K562 (cell line): Measurements from ENCODE around the gene KIF24. TPM values are rescaled to one million over a fixed set of nuclear protein-coding genes. Genes with fewer than 3 reads are reported as not detected.

ENCODE experiments used
- ATAC-seq: fragments of 200-7000 bp; cut with Tn5 transposase; 3 replicates; pipeline ENCODE4 v1.9.1; 2020; ENCODE audit warnings: moderate library complexity
- BruUV-seq: library from RNA; stranded (reverse); fragments of 400-500 nt; replicated peaks from 2 replicates; lab custom pipeline; 2021; lab: Mats Ljungman, UMichigan
- CTCF ChIA-PET: fragments of 300-600 bp; formaldehyde crosslinking; extraction: SDS; loops from one replicate; lab custom pipeline; 2021; ENCODE audit warnings: low intra/inter-chr PET ratio; lab: Yijun Ruan, JAX
- POLR2A ChIA-PET: fragments of 300-600, 350-650 bp; sonication (Branson Sonifier 250); formaldehyde crosslinking; extraction: SDS; loops from one replicate; lab custom pipeline; 2021; ENCODE audit warnings: antibody characterized with exemption, inconsistent platforms; lab: Yijun Ruan, JAX
- DNase-seq, 4 experiments: peaks; one replicate each; pipeline versions ENCODE4 v3.0.0 to v3.0.0-alpha.2; 2011 to 2018; ENCODE audit warnings: low spot score in 3 of 4, mixed read lengths in 3 of 4; ENCODE audit errors: extremely low read depth in 1 of 4
- FAIRE-seq: peaks from 2 replicates; lab custom pipeline; 2011; peaks lifted over from hg19 to GRCh38; lab: Jason Lieb, UNC
- H2AFZ ChIP-seq: 2 replicates; pipeline ENCODE4 v1.6.0; 2011; ENCODE audit warnings: low read depth, low read length, control low read depth, inconsistent platforms
- H3K27ac ChIP-seq: fragments of 200-600 bp; 3 replicates; pipeline ENCODE4 v1.8.0; 2011; ENCODE audit warnings: low read depth, mild to moderate bottlenecking, control low read depth, inconsistent platforms, low read length, moderate library complexity, mixed read lengths; ENCODE audit errors: extremely low read depth
- H3K27me3 ChIP-seq, 2 experiments: fragments of 300-600 bp in 1 of 2; 2 replicates in 1 of 2; 3 replicates in 1 of 2; pipeline versions ENCODE4 v1.6.0 to v1.8.0; 2011; ENCODE audit warnings: inconsistent platforms in 2 of 2, low read length in 2 of 2, mild to moderate bottlenecking in 1 of 2, mixed read lengths in 1 of 2, moderate library complexity in 1 of 2; ENCODE audit not compliant: control insufficient read depth in 2 of 2, insufficient read depth in 2 of 2
- H3K36me3 ChIP-seq: fragments of 300-600 bp; 3 replicates; pipeline ENCODE4 v1.8.0; 2011; ENCODE audit warnings: mild to moderate bottlenecking, low read length, inconsistent platforms; ENCODE audit not compliant: control insufficient read depth, insufficient read depth
- H3K4me1 ChIP-seq, 2 experiments: fragments of 200-600 bp in 1 of 2; replicated peaks in 1 of 2; 2 replicates in 1 of 2; 3 replicates in 1 of 2; pipeline versions ENCODE4 v1.5.1 to v1.8.0; 2011; ENCODE audit warnings: inconsistent platforms in 2 of 2, low read length in 2 of 2, mild to moderate bottlenecking in 1 of 2, mixed read lengths in 1 of 2, moderate library complexity in 1 of 2; ENCODE audit not compliant: control insufficient read depth in 2 of 2, insufficient read depth in 2 of 2
- H3K4me2 ChIP-seq: 2 replicates; pipeline ENCODE4 v1.6.1; 2011; ENCODE audit warnings: low read length, control low read depth, inconsistent platforms, mixed read lengths; ENCODE audit not compliant: insufficient read depth
- H3K4me3 ChIP-seq: fragments of 200-600 bp; sonication (generic), shearing (Covaris generic); 2 replicates; pipeline ENCODE4 v1.5.1; 2016; ENCODE audit warnings: control low read depth, inconsistent platforms
- H3K79me2 ChIP-seq: fragments of 200-600 bp; 3 replicates; pipeline ENCODE4 v1.8.0; 2011; ENCODE audit warnings: low read length, inconsistent platforms; ENCODE audit not compliant: control insufficient read depth, insufficient read depth
- H3K9ac ChIP-seq, 2 experiments: 2 replicates each; pipeline versions ENCODE4 v1.6.0 to v1.6.1; 2011; ENCODE audit warnings: low read depth in 2 of 2, low read length in 2 of 2, control low read depth in 1 of 2, inconsistent platforms in 1 of 2, mild to moderate bottlenecking in 1 of 2, mixed read lengths in 1 of 2; ENCODE audit not compliant: insufficient read depth in 1 of 2
- H3K9me1 ChIP-seq: one replicate; pipeline ENCODE4 v1.6.0; 2011; ENCODE audit warnings: inconsistent platforms, mild to moderate bottlenecking, low read length, moderate library complexity; ENCODE audit not compliant: control insufficient read depth, insufficient read depth
- H3K9me3 ChIP-seq: replicated peaks from 2 replicates; pipeline ENCODE4 v1.5.1; 2011; ENCODE audit warnings: low read depth, low read length, inconsistent platforms; ENCODE audit not compliant: control insufficient read depth, insufficient read depth
- H4K20me1 ChIP-seq: replicated peaks from 2 replicates; pipeline ENCODE4 v1.6.1; 2011; ENCODE audit warnings: low read length, inconsistent platforms, mixed read lengths; ENCODE audit not compliant: control insufficient read depth, insufficient read depth
- E2F5 ChIP-seq: sonication (generic); formaldehyde crosslinking; IDR thresholded peaks from 2 replicates; pipeline ENCODE4 v1.8.0; 2022; ENCODE audit warnings: mild to moderate bottlenecking, missing genetic modification reagents
- FOXK2 ChIP-seq, 2 experiments: fragments of 450-650 bp; IDR thresholded peaks in 1 of 2; conservative IDR thresholded peaks in 1 of 2; 2 replicates each; pipeline ENCODE4 v1.6.1; 2016; ENCODE audit warnings: low read depth in 2 of 2, mild to moderate bottlenecking in 1 of 2
- HCFC1 ChIP-seq: IDR thresholded peaks from 2 replicates; pipeline ENCODE4 v1.6.1; 2012; ENCODE audit warnings: low read depth, low read length, improper control_type of control experiment
- ILK ChIP-seq: fragments of 450-650 bp; IDR thresholded peaks from 2 replicates; pipeline ENCODE4 v1.6.1; 2016; ENCODE audit warnings: missing genetic modification characterization, low read depth, mild to moderate bottlenecking, missing compliant biosample characterization, moderate library complexity, borderline replicate concordance
- JUN ChIP-seq, 2 experiments: sonication (generic) in 1 of 2; formaldehyde crosslinking in 1 of 2; IDR thresholded peaks; 2 replicates each; pipeline versions ENCODE4 v1.6.1 to v1.8.0; 2012 to 2022; ENCODE audit warnings: borderline replicate concordance in 2 of 2, mild to moderate bottlenecking in 2 of 2, improper control_type of control experiment in 1 of 2, low read depth in 1 of 2, low read length in 1 of 2, missing genetic modification reagents in 1 of 2
- MYC ChIP-seq, 2 experiments: fragments of 250-450 bp in 1 of 2; sonication (Bioruptor Pico) in 1 of 2; IDR thresholded peaks; 2 replicates each; pipeline versions ENCODE4 v1.5.1 to v1.6.1; 2012 to 2021; ENCODE audit warnings: low read depth in 2 of 2, borderline replicate concordance in 1 of 2, improper control_type of control experiment in 1 of 2, low read length in 1 of 2, mild to moderate bottlenecking in 1 of 2, moderate library complexity in 1 of 2
- RBM22 ChIP-seq: fragments of 200-400 bp; formaldehyde crosslinking; IDR thresholded peaks from 2 replicates; pipeline ENCODE4 v1.6.1; 2018; ENCODE audit warnings: low read length, low read depth; ENCODE audit not compliant: poor library complexity, severe bottlenecking
- TRIM25 ChIP-seq: fragments of 450-650 bp; IDR thresholded peaks from 2 replicates; pipeline ENCODE4 v1.7.0; 2016; ENCODE audit warnings: borderline replicate concordance
- ZFP30 ChIP-seq: fragments of 250-450 bp; sonication (Bioruptor Pico); IDR thresholded peaks from 2 replicates; pipeline ENCODE4 v1.8.0; 2022; ENCODE audit warnings: moderate library complexity, mild to moderate bottlenecking, inconsistent platforms, borderline replicate concordance
- WGBS: fragments of 100-300 bp; shearing (Covaris generic); methylation state at CpG from one replicate; pipeline ENCODE4 v1.1.6; 2016; ENCODE audit warnings: low coverage, mixed read lengths; ENCODE audit not compliant: insufficient coverage; ENCODE audit errors: missing lambda C conversion rate; 5-methylcytosine and 5-hydroxymethylcytosine counted together
- in situ Hi-C: fragments of 300-500 bp; cut with MboI; formaldehyde crosslinking; loops from 4 replicates; pipeline ENCODE4 v1.15.0; 2018; ENCODE audit warnings: inconsistent platforms, mixed read lengths
- intact Hi-C: fragments of 100-400 bp; cut with micrococcal nuclease; formaldehyde crosslinking; loops from 2 replicates; pipeline ENCODE4 v1.14.2; 2022
- polyA plus RNA-seq, 8 experiments: library from polyadenylated mRNA; depleted of rRNA in 4 of 8; stranded (reverse) in 5 of 8; unstranded in 3 of 8; fragments of >200 nt; fragmentation: Nextera tagmentation in 2 of 8; fragmentation: Illumina TruSeq in 1 of 8; extraction: Ambion mirVana in 2 of 8; extraction: Trizol in 1 of 8; gene quantifications; 2 replicates each; pipeline versions ENCODE4 v1.2.1 to v1.2.3, GENCODE V29; 2011 to 2014; ENCODE audit warnings: inconsistent platforms in 1 of 8, missing spikeins in 1 of 8
- total RNA-seq, 7 experiments: library from RNA; depleted of rRNA in 6 of 7; stranded (reverse); fragments of >200 nt in 6 of 7; fragmentation: Illumina TruSeq in 2 of 7; extraction: Trizol in 2 of 7; gene quantifications; 2 replicates each; pipeline versions ENCODE4 v1.2.1 to v1.2.3, GENCODE V29; 2011 to 2021; ENCODE audit warnings: low replicate concordance in 1 of 7
- TF ChIP-seq, protein P1 (sequence below): sonication (generic); formaldehyde crosslinking; IDR thresholded peaks from 2 replicates; pipeline ENCODE4 v1.8.1; 2023; ENCODE audit warnings: mild to moderate bottlenecking, missing genetic modification reagents

The KIF24 gene
- total and polyA plus RNA-seq, 9 of the 15 experiments (the other 6 are each of a cell fraction or from before 2014, with no cell fraction given) = 0.63 to 5.8 (median 4.4) TPM

GRCh38 chr9:34338665-34339385 lies 9.8 kb upstream of the KIF24 start:
- ATAC-seq (no peak), FAIRE-seq (no peak), DNase-seq (no peak)
- Histone ChIP-seq H2AFZ (no peak overlapping the region), H3K79me2 (no peaks in the 10 kb centered on the region; the same call in 2 of the 3 replicates), H3K4me1 (no peaks in the 10 kb centered on the region), H3K4me2 (no peak overlapping the region), H3K27ac (no peak overlapping the region), H4K20me1 (no peaks in the 10 kb centered on the region), H3K27me3 (no peaks in the 10 kb centered on the region), H3K36me3 (peaks cover 17% of the 10 kb centered on the region; the same call in 2 of the 3 replicates), H3K9ac (no peak overlapping the region), H3K4me3 (no peak overlapping the region), H3K9me3 (no peaks in the 10 kb centered on the region), H3K9me1 (no peaks in the 10 kb centered on the region)
- 69% methylated on average over 2 of the region's 2 CpGs for WGBS
- CTCF ChIA-PET = no interaction called here
- TF ChIP-seq FOXK2 (conservative IDR thresholded peaks at IDR 0.05 in 1 of 2, IDR thresholded peaks at IDR 0.05 in 1 of 2; ENCODE audit: low read depth in 2 of 2) (no peak), RBM22 (no peak), ILK (tag) (no peak), HCFC1 (no peak), MYC (IDR thresholded peaks at IDR 0.05; ENCODE audit: low read depth, low read length) (no peak), MYC (CRISPR knock-in tag; IDR thresholded peaks at IDR 0.05; ENCODE audit: borderline replicate concordance, low read depth) (no peak), E2F5 (CRISPR knock-in tag) (no peak), JUN (IDR thresholded peaks at IDR 0.05; ENCODE audit: borderline replicate concordance, low read depth, low read length) (no peak), JUN (CRISPR knock-in tag; IDR thresholded peaks at IDR 0.05; ENCODE audit: borderline replicate concordance) (no peak), TRIM25 (no peak), ZFP30 (CRISPR knock-in tag) (no peak)
- TF ChIP-seq, protein P1, sequence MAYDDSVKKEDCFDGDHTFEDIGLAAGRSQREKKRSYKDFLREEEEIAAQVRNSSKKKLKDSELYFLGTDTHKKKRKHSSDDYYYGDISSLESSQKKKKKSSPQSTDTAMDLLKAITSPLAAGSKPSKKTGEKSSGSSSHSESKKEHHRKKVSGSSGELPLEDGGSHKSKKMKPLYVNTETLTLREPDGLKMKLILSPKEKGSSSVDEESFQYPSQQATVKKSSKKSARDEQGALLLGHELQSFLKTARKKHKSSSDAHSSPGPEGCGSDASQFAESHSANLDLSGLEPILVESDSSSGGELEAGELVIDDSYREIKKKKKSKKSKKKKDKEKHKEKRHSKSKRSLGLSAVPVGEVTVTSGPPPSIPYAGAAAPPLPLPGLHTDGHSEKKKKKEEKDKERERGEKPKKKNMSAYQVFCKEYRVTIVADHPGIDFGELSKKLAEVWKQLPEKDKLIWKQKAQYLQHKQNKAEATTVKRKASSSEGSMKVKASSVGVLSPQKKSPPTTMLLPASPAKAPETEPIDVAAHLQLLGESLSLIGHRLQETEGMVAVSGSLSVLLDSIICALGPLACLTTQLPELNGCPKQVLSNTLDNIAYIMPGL = no peak
- POLR2A ChIA-PET = interaction anchor here (0.8 to 0.9 kb wide), 2 partner anchors 8 to 9 kb away, joined by 3 to 4 read pairs; no protein-coding TSS in a partner anchor
- no TSS peak for BruUV-seq
- in situ Hi-C loops (no loop called here), intact Hi-C loops (no loop called here)
